Tibial nerve (tissue), 4 donors: ENCODE measurements around the gene MYO7A. TPM values are rescaled to one million over a fixed set of nuclear protein-coding genes. Genes with fewer than 3 reads are reported as not detected.

ENCODE experiments used
- DNase-seq, 2 donors: peaks; one replicate each; pipeline ENCODE4 v3.0.0-alpha.2; 2019; ENCODE audit warnings: low spot score in 2 of 2
- H3K27ac ChIP-seq, 4 donors: fragments of 200-600 bp; sonication (generic) in 3 of 4; one replicate each; pipeline ENCODE4 v1.5.1; 2017 to 2019; ENCODE audit warnings: mild to moderate bottlenecking in 1 of 4
- H3K27me3 ChIP-seq, 2 donors: fragments of 200-600 bp; sonication (generic) in 1 of 2; one replicate each; pipeline versions ENCODE4 v1.5.1 to v1.6.0; 2017 to 2019
- H3K36me3 ChIP-seq, 3 donors: fragments of 200-600 bp; sonication (generic); one replicate each; pipeline ENCODE4 v1.5.1; 2018 to 2019
- H3K4me1 ChIP-seq, 4 donors: fragments of 200-600 bp; sonication (generic) in 3 of 4; one replicate each; pipeline ENCODE4 v1.5.1; 2017 to 2019
- H3K4me3 ChIP-seq, 4 donors: fragments of 200-600 bp; sonication (generic) in 3 of 4; one replicate each; pipeline ENCODE4 v1.5.1; 2017 to 2019; ENCODE audit warnings: mild to moderate bottlenecking in 1 of 4, moderate library complexity in 1 of 4
- H3K9me3 ChIP-seq, 4 donors: fragments of 200-600 bp; sonication (generic) in 3 of 4; one replicate each; pipeline ENCODE4 v1.5.1; 2017 to 2019
- CTCF ChIP-seq, 5 experiments: fragments of 200-600 bp in 3 of 5; fragments of 450-650 bp in 2 of 5; sonication (generic) in 3 of 5; IDR thresholded peaks; one replicate each; pipeline ENCODE4 v1.5.1; 2016 to 2019; ENCODE audit warnings: antibody characterized with exemption in 5 of 5, mild to moderate bottlenecking in 3 of 5, moderate library complexity in 2 of 5
- EP300 ChIP-seq, 2 donors: sonication (generic); formaldehyde crosslinking; IDR thresholded peaks; one replicate each; pipeline ENCODE4 v1.6.1; 2017; ENCODE audit warnings: antibody characterized with exemption in 2 of 2, mild to moderate bottlenecking in 1 of 2
- POLR2A ChIP-seq, 2 donors: fragments of 450-650 bp; IDR thresholded peaks; one replicate each; pipeline ENCODE4 v1.6.1; 2017; ENCODE audit warnings: antibody characterized with exemption in 2 of 2, mild to moderate bottlenecking in 2 of 2, moderate library complexity in 2 of 2
- WGBS, 2 donors: methylation state at CpG; one replicate each; pipeline ENCODE4 v1.1.5; 2018; 5-methylcytosine and 5-hydroxymethylcytosine counted together
- total RNA-seq, 4 donors: library from RNA; depleted of rRNA; stranded (reverse); fragments of >200 nt; gene quantifications; one replicate each; pipeline ENCODE4 v1.1.0, GENCODE V29; 2016

The MYO7A gene
- total RNA-seq, 4 donors from 2014 or later: 12.6 to 45.0 (median 24.4) TPM

- peak overlapping the region in 3 of 4 donors; percentile 3 to 79 (median 59) for H3K27ac ChIP-seq
- no peak for TF ChIP-seq CTCF (IDR thresholded peaks at IDR 0.05)
- no peak for TF ChIP-seq EP300 (IDR thresholded peaks at IDR 0.05)
- no peak for TF ChIP-seq POLR2A (IDR thresholded peaks at IDR 0.05)
- no peaks in the 10 kb centered on the region for H3K27me3 ChIP-seq
- DNase-seq: no peak
- 86 to 88% methylated on average over 9 of the region's 9 CpGs for WGBS, 2 donors
- no peak overlapping the region for H3K4me3 ChIP-seq
- peaks cover 0 to 61% (median 28%) of the 10 kb centered on the region in 4 donors for H3K4me1 ChIP-seq
- H3K36me3 ChIP-seq: peaks cover 0 to 7% (median 0%) of the 10 kb centered on the region in 3 donors
- no peaks in the 10 kb centered on the region for H3K9me3 ChIP-seq
Observed at GRCh38 chr11:77108436-77108835, 19.6 kb upstream of the MYO7A start.

GRCh38 chr11:77109236-77110019 is 18.6 kb upstream of the MYO7A start:
- no peaks in the 10 kb centered on the region for H3K27me3 ChIP-seq
- no peaks in the 10 kb centered on the region for H3K9me3 ChIP-seq
- H3K27ac ChIP-seq: peak overlapping the region in 2 of 4 donors; percentile 64 to 79
- peaks cover 0 to 4% (median 0%) of the 10 kb centered on the region in 3 donors for H3K36me3 ChIP-seq
- TF ChIP-seq EP300 (IDR thresholded peaks at IDR 0.05): no peak
- no peak for TF ChIP-seq POLR2A (IDR thresholded peaks at IDR 0.05)
- no peak for TF ChIP-seq CTCF (IDR thresholded peaks at IDR 0.05)
- no peak overlapping the region for H3K4me3 ChIP-seq
- WGBS, 2 donors: 57 to 65% methylated on average over 11 of the region's 11 CpGs
- DNase-seq: peak in 1 of 2 donors; percentile 50
- peaks cover 0 to 61% (median 28%) of the 10 kb centered on the region in 4 donors for H3K4me1 ChIP-seq

GRCh38 chr11:77110836-77111235 is 17.2 kb upstream of the MYO7A start:
- H3K4me3 ChIP-seq: no peak overlapping the region
- H3K4me1 ChIP-seq: peaks cover 0 to 59% (median 28%) of the 10 kb centered on the region in 4 donors
- H3K36me3 ChIP-seq: peaks cover 0 to 18% (median 0%) of the 10 kb centered on the region in 3 donors
- no peaks in the 10 kb centered on the region for H3K27me3 ChIP-seq
- no peak for DNase-seq
- no peaks in the 10 kb centered on the region for H3K9me3 ChIP-seq
- H3K27ac ChIP-seq: no peak overlapping the region
- WGBS, 2 donors: 63 to 69% methylated on average over 6 of the region's 6 CpGs
- TF ChIP-seq CTCF (IDR thresholded peaks at IDR 0.05) (no peak), EP300 (IDR thresholded peaks at IDR 0.05) (no peak), POLR2A (IDR thresholded peaks at IDR 0.05) (no peak)

GRCh38 chr11:77111277-77111676 is 16.8 kb upstream of the MYO7A start:
- 47 to 59% methylated on average over 3 of the region's 3 CpGs for WGBS, 2 donors
- DNase-seq: no peak
- no peak overlapping the region for H3K27ac ChIP-seq
- TF ChIP-seq EP300 (IDR thresholded peaks at IDR 0.05): no peak
- peaks cover 0 to 23% (median 0%) of the 10 kb centered on the region in 3 donors for H3K36me3 ChIP-seq
- H3K9me3 ChIP-seq: no peaks in the 10 kb centered on the region
- no peaks in the 10 kb centered on the region for H3K27me3 ChIP-seq
- H3K4me3 ChIP-seq: no peak overlapping the region
- peaks cover 0 to 54% (median 26%) of the 10 kb centered on the region in 4 donors for H3K4me1 ChIP-seq

GRCh38 chr11:77111946-77112345 is 16.1 kb upstream of the MYO7A start:
- Histone ChIP-seq H3K27ac (no peak overlapping the region), H3K36me3 (peaks cover 0 to 29% (median 0%) of the 10 kb centered on the region in 3 donors), H3K4me3 (no peak overlapping the region), H3K4me1 (peaks cover 0 to 48% (median 24%) of the 10 kb centered on the region in 4 donors), H3K27me3 (no peaks in the 10 kb centered on the region), H3K9me3 (no peaks in the 10 kb centered on the region)
- TF ChIP-seq CTCF (IDR thresholded peaks at IDR 0.05) (no peak), POLR2A (IDR thresholded peaks at IDR 0.05) (no peak), EP300 (IDR thresholded peaks at IDR 0.05) (no peak)
- 93 to 94% methylated on average over 6 of the region's 6 CpGs for WGBS, 2 donors
- DNase-seq: no peak
